ENCODE results near the gene BLTP3A.
"Not testable (repeated sequence)": the region's sequence is repeated elsewhere in the genome, so short reads cannot be mapped to it uniquely, and the experiment has no call there.

BLTP3A gene

GRCh38 chr6:34791701-34792604, at the start of gene BLTP3A:
BLTP3A (plus strand) TSS chr6:34792083; CDS start chr6:34792251, 168 bp downstream.
- peak; percentile 48 to 63 (median 55) for DNase-seq (ENCODE audit: low read depth in 4 of 4, low spot score in 1 of 4)

- no peak for DNase-seq (ENCODE audit: low read depth in 4 of 4, low spot score in 1 of 4)
Observed at GRCh38 chr6:34742094-34742493, 49.8 kb upstream of the BLTP3A start.

- DNase-seq (ENCODE audit: low read depth in 4 of 4, low spot score in 1 of 4): no peak
Observed at GRCh38 chr6:34743625-34744293, 48.1 kb upstream of the BLTP3A start.

DNA sequence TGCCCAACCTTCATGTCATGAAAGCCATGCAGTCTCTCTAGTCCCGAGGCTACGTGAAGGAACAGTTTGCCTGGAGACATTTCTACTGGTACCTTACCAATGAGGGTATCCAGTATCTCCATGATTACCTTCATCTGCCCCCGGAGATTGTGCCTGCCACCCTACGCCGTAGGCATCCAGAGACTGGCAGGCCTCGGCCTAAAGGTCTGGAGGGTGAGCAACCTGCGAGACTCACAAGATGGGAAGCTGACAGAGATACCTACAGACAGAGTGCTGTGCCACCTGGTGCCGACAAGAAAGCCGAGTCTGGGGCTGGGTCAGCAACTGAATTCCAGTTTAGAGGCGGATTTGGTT, 47.6 kb upstream of the BLTP3A start:
- not testable (repeated sequence) for DNase-seq (ENCODE audit: low read depth in 4 of 4, low spot score in 1 of 4)

DNA sequence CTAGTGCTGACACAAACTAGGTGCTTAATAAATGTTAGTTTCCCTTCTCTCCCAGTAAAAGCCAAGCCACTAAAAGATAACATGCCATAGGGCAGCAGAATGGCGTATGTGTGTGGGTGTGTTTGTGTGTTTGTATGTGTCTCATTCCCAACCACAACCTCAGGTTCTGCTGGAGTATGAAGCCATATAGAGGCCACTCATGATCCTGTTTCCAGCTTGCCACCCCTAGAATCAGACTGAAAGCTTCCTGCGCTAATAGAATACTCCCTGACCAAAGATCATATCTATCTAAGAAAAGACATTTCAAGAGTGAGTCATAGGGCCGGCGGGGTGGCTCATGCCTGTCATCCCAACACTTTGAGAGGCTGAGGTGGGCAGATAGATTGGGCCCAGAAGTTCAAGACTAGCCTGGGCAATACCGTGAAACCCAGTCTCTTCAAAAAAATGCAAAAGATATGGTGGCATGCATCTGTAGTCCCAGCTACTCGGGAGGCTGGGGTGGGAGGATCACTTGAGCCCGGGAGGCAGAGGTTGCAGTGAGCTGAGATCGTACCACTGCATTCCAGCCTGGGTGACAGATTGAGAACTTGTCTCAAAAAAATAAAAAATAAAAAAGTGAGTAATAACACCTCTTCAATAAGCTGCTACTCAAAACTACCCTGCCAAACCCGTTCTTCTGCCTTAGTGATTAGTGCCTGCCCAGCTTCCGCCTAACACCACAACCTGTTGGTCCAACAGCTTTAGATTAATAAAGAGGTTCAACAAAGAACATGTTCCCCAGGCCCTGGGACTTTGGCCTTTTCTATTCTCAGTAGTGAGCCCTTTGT, 46.4 kb upstream of the BLTP3A start:
- DNase-seq (ENCODE audit: low read depth in 4 of 4, low spot score in 1 of 4): no peak

- DNase-seq (ENCODE audit: low read depth in 4 of 4, low spot score in 1 of 4): no peak
Observed at GRCh38 chr6:34746104-34746846, 45.6 kb upstream of the BLTP3A start.

GRCh38 chr6:34748757-34749156, 43.1 kb upstream of the BLTP3A start:
- DNase-seq (ENCODE audit: low read depth in 4 of 4, low spot score in 1 of 4): no peak

DNA sequence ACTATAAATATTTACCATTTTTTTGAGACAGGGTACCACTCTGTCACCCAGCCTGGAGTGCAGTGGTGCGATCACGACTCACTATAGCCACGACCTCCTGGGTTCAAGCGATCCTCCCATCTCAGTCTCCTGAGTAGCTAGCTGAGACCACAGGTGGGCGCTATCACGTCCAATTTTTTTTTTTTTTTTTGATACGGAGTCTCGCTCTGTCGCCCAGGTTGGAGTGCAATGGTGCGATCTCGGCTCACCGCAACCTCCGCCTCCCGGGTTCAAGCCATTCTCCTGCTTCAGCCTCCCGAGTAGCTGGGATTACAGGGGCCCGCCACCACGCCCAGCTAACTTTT, 35.4 kb upstream of the BLTP3A start:
- DNase-seq (ENCODE audit: low read depth in 4 of 4, low spot score in 1 of 4): peak; percentile 7 to 30 (median 12)

GRCh38 chr6:34757687-34758274, 34.1 kb upstream of the BLTP3A start:
- DNase-seq (ENCODE audit: low read depth in 4 of 4, low spot score in 1 of 4): no peak

- DNase-seq (ENCODE audit: low read depth in 4 of 4, low spot score in 1 of 4): no peak
Observed at GRCh38 chr6:34760108-34760507, 31.8 kb upstream of the BLTP3A start.

- not testable (repeated sequence) for DNase-seq (ENCODE audit: low read depth in 4 of 4, low spot score in 1 of 4)
Observed at GRCh38 chr6:34761681-34762080, 30.2 kb upstream of the BLTP3A start.

- no peak for DNase-seq (ENCODE audit: low read depth in 4 of 4, low spot score in 1 of 4)
Observed at GRCh38 chr6:34768148-34768547, 23.7 kb upstream of the BLTP3A start.

DNA sequence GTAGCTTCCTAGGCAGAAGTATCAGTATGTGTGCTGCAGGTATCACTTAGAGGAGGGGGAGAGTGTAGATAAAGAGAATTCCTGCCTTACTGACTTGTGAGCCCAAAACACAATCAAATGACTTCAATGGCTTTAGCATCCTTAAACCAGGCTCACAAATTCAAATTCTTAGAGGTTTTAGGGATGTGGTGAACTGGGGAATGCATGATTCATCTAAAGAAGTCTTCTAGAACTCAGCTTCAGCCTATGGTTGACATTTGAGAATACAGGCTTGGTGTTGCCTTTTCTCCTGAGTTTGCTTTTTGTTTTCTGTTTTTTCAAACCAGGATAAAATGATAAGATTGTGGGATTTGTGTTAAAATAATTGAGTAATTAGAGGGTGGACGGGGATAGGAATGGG, 20.2 kb upstream of the BLTP3A start:
- no peak for DNase-seq (ENCODE audit: low read depth in 4 of 4, low spot score in 1 of 4)

DNA sequence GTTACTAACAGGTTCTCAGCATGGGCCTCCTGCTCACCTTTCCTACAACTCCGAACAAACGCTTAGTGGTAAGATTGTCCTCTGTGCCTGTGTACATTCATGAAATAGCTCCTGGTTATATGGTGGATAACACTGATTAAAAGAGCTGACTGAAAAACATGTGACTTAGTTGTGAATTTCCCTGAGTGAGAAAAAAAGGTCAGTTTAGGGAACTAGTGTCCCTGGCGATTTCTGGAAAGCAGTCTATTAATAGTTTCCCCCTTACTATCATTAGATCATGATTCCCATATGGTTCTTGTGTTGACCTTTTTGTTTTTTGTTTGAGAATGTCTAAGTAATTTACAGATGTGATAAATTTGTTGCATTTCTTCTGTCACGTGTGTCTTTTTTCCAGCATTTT, 18.9 kb upstream of the BLTP3A start:
- DNase-seq (ENCODE audit: low read depth in 4 of 4, low spot score in 1 of 4): no peak

DNA sequence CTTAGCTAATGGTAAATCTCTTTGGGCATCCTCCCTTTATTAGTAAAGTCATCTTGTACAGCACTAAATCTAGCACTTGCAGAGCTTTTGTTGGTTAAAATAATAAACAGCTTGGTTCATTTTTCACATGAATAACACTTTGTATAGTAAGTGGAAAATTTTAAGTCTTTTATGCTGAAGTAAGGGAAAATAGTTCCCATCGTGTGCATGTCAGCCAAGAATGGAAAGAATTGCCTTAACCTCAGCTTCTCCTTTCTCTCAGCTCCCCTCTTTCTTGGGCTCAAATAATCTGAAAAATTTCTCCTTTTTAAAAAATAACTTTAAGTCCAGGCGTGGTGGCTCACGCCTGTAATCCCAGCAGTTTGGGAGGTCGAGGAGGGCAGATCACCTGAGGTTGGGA, 18.0 kb upstream of the BLTP3A start:
- no peak for DNase-seq (ENCODE audit: low read depth in 4 of 4, low spot score in 1 of 4)

DNA sequence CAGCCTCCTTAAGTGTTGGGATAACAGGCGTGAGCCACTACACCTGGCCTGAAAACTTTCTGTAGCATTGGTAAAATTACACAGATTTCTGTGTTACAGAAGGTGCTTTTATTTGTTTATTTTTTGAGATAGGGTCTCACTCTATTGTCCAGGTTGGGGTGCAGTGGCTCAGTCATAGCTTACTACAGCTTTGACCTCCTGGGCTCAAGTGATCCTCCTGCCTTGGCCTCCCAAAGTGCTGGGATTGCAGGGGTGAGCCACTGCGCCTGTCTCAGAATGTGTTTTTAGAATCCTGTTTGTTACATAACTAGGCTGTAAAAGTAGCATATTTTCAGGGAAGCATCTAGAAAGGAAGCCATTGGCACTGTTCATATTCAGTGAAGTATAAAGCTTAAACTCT, 16.9 kb upstream of the BLTP3A start:
- no peak for DNase-seq (ENCODE audit: low read depth in 4 of 4, low spot score in 1 of 4)

DNA sequence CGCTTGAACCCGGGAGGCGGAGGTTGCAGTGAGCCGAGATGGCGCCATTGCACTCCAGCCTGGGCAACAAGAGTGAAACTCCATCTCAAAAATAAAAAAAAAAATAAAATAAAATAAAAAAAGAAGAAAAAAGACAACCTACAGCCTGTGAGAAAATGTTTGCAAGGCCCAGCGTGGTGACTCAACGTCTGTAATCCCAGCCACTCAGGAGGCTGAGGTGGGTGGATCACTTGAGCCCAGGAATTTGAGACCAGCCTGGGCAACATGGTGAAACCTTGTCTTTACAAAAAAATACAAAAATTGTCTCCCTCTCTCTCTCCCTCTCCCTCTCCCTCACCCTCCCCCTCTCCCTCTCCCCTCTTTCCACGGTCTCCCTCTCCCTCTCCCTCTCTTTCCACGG, 6.5 kb upstream of the BLTP3A start:
- DNase-seq (ENCODE audit: low read depth in 4 of 4, low spot score in 1 of 4): not testable (repeated sequence)

GRCh38 chr6:34787152-34787551, 4.7 kb upstream of the BLTP3A start:
- DNase-seq (ENCODE audit: low read depth in 4 of 4, low spot score in 1 of 4): not testable (repeated sequence)

- no peak for DNase-seq (ENCODE audit: low read depth in 4 of 4, low spot score in 1 of 4)
Observed at GRCh38 chr6:34788111-34788510, 3.8 kb upstream of the BLTP3A start.

DNA sequence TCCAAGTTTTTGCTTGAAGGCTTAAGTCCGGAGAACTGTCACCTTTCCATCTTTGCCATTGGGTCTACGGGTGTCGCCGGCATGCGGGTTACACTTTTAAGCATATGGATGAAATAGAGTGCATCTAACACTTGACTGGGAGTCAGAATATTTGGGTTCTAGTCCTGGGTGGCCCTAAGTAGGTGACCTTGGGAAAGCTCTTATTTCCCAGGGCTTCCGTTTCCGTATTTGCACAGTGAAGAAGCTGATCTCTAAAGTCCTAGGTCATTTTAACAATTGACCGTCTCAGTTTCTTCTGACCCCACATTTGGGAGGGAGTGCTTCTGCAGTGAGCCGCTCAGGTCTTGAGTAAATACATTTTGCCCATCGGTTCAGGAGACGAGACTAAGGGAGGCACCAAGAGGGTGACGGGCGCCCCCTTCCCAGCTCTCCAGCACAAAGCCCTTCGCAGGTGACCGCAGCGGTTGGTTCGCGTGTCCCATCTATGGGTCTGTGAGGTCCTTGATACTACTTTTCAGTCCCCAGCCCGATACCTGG, 651 bp upstream of the BLTP3A start:
- peak; percentile 11 to 34 (median 24) for DNase-seq (ENCODE audit: low read depth in 4 of 4, low spot score in 1 of 4)

All from stimulated activated CD4-positive, alpha-beta T cell treated with anti-CD3 and anti-CD28 coated beads, Interleukin-1b, Interleukin-23, amount 100 ng/mL, for 24 hours (primary cell).